NOMO-1 treated with DMSO at 0.1 percent for 48 hours (cell line): ENCODE results near the gene RRN3.
"Not testable (repeated sequence)": the region's sequence is repeated elsewhere in the genome, so short reads cannot be mapped to it uniquely, and the experiment has no call there.

Source experiments
- DNase-seq: peaks from one replicate; lab custom pipeline; 2025; ENCODE audit not compliant: unreplicated experiment; lab: John Stamatoyannopoulos, UW

Gene RRN3

DNA sequence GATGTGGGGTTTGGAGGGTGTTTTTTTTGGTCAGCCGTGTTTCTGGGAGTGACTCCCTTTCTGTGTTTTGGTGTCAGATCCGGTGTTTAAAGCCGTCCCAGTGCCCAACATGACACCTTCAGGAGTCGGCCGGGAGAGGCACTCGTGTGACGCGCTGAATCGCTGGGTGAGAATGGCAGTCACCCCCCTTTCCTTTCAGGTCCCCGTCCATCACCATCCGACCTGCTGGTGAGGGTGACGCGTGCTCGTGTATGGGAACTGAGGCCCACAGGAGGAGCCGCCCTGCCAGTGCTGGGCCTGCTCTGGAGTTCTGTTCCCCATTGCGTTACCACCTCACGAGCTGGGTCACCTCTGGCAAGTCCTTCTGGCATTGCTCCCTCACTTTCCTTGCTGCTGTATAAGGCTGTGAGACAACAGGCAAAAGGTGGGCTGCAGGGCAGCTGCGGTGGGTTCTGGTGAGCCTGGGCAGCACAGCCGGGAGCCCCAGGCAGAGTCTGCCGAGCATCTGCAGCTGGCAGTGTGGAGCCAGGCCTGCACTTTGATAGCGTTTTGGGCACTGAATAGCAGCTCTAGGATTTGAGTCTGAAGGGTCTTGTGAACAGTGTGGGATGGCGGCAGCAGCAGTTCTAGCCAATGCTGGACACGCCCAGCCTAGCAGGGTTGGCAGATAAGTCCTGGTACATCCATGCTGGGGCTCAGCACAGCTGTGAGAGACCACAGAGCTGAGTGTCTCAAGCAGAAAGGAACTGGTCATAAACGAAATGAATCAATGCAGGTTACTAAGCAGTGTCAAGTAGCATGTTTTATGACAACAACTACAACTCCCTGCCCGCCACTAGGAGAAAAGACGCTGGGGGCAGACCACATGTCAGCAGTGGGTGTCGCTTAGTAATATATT lies 65.0 kb downstream of the RRN3 start:
- not testable (repeated sequence) for DNase-seq

DNA sequence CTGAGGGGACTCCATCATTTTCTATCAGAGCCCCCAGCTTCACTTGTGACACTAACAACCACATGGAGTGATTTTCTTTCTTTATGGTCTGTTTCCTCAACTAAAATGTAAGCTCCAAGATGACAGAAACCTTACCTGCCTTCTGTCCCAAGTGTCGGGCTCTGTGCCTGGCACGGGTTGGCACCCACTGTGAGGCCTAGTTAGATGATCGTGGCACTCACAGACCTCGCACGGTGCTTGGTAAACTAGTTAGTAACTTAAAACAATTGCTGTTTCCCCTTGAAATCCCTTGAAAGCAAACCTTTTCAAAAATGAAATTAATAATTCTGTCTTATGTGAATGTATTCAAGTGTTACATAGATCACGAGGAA lies 65.7 kb downstream of the RRN3 start:
- DNase-seq = not testable (repeated sequence)

DNA sequence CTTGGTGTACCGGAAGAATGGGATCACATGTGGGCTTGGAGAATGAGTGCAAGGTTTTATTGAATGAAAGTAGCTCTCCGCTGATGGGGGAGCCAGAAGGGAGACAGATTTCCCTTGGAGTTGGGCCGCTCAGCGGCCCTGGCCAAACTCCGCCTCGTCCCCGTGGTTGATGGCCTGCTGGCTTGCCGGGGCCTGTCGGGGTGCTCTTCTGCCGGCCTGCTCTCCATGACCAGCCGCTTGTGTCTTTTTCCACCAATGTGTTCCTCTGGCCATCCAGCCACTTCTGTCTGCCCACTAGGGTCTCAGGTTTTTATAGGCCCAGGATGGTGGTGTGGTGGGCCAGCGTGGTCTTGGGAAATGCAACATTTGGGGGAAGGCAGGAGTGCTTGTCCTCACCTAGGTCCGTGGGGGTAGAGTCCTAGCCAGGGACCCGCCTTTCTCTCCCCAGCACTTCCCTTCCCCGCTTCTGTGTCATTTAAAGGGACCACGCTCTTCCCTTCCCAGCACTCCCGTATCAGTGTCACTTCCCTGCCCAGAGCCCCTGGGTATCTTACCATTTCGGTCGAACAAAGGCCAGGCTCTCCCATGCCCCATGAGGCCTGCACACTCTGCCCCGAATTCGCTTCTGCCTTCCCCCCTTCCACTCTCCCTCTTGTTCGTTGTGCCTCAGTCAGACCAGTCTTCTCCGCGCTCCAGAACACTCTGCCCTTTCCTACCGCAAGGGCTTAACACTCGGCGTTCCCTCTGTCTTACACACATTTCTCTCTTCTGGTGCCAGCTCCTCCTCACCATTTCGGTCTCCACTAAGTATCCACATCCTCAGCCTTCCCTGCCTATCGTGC lies 66.3 kb downstream of the RRN3 start:
- not testable (repeated sequence) for DNase-seq

DNA sequence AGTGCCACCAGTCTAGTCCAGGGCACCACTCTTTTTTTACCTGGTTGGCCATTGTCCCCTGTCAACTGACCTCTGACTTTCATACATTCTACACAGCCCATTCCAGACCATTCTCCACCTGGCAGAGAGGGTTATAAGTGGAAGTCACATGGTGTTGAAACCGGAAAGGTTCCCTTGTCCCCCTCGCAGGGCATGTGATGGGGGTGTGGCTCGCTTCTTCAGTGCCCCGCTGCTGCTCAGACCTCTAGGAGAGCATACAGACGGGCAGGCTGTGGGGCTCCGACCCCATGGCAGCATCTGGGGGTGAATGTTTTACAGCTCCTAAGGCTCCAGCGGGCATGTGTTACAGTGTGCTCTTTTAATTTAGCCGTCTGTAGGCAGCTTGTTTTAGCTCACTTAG lies 67.0 kb downstream of the RRN3 start:
- not testable (repeated sequence) for DNase-seq

DNA sequence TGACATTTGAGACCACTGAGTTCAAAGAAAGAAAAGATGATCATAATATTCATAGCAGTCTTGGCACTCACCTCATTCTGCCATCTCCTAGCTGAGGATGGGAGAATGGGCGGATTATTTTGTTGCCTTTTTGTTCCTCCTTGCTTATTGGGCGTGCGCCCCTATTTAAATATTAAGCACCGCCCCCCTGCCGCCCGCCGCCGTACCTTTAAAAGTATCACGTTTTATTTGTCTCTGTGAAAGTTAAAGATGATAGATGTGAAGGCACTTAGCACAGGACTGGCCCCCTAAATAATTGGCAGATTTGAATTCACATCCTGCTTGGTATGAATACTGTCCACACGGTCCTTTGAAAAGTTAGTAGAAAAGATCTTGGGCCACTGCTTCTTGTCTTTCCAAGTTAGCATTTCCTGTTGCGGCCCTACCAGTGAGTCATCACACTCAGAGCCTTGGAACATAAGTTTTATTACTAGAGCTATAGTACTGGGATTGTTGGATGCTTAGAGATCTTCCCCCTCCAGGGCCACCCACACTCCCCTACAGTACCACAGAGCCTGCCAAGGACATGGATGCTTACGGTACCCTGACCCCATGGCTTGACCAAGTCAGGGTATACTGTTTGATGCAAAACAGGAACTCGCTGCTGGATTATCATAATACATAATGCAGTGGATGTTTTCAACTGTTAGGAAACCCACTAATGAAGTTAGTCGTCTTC lies 68.7 kb downstream of the RRN3 start:
- DNase-seq = not testable (repeated sequence)

DNA sequence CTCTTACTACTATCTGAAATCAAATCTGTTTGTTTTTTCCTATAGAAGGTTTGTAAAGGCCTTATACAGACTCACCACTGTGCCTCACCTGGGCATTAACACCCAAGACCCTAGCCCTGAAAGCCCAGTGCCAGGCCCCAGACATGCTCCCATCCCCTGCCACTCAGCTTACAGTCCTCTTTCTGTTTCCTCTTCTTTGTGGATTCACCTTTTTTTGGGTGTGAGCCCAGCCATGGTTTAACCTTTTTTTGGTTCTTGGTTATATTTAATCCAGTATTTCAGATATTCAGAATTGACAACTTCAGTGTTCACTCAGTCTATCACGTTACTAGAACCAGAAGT lies 69.2 kb downstream of the RRN3 start:
- not testable (repeated sequence) for DNase-seq

DNA sequence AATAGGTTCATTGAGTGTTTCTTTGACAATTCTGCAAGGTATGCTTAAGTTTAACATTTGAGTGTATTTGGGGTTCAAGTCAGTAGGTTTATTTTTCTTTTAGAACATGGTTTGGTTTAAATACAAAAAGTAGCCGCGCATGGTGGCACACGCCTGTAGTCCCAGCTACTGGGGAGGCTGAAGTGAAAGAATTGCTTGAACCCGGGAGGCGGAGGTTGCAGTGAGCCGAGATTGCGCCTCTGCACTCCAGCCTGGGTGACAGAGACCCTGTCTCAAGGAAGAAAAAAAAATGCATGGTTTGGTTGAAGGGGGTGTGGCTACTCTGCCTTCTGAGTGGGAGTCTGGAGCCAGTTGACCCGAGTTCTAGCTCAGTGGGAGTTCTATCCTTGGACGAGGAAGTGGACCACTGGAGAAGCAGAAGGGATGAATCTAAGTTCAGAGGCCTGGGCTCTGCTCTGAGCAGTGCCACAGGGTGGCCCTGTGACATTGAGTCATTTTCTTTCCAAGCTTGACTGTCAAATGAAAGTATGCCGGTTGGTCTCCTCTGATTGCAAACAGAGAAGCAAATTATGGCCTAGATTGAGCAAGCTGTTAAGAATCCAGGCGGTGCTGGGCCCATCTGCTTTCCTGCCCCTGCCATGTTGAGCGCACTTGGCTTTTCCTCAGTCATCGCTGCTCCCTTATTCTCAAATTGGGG lies 70.5 kb downstream of the RRN3 start:
- DNase-seq = not testable (repeated sequence)

DNA sequence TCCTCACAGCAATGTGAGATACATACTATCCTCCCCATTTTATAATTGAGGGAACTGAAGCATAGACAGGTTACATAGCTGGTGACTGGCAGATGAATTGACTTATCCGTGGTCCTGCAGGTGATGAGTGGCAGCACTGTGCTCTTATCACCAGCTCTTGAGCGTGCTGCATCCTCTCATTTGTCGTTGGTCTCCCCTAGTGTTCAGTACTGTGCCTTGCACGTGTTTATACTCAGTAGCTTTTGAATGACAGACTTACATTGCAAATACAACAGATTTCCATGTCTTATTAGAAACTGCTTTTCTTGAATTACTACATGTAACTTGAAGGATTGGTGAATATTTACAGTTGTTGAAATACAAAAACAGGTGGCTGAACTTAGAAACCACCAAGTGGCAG lies 71.9 kb downstream of the RRN3 start:
- DNase-seq = not testable (repeated sequence)

DNA sequence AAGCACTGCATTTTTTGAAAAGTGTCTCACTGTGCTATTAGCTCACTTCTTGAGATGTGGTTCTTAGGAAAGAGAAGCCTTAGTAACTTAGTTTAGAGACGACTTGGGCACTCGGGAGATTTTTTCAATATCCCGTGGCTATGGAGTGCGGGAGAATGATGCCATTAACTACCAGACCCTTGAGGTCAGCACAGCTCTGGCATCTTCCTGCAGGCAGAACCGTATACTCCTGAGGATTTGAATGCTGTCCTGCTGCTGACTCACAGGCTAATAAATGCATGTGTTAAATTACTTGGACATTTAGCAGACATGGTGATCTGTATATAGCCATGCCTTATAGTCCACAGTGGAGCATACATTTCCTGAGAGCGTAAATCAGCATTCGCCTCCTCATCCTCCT lies 72.6 kb downstream of the RRN3 start:
- DNase-seq = not testable (repeated sequence)

DNA sequence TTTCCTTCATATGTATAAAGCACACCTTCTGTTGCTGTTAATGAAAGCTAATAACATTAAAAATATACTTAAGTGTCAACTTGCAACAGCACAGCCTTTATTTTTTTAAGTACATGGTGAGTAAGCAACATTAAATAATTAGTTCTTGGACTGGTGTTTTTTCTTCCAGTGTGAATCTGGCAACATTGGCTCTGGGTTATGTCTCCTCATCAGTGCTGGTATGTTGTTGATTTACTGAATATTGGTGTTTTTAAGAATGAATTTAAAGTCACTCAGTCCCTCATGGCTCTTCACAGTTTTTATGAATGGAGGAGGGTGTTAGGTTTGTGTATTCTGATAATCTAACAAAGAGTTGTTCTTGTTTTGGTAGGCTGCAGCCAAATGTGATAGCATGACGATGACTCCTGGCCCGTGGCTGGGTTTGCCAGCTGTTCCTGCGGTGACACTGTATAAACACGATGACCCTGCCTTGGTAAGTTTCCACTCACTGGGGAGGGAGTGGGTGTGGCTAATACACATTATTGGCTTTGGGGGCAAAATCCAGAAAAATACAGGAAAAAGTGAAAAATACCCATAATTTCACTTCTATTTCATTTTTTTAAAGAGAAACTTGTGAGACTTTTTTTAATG lies 77.0 kb downstream of the RRN3 start:
- not testable (repeated sequence) for DNase-seq

DNA sequence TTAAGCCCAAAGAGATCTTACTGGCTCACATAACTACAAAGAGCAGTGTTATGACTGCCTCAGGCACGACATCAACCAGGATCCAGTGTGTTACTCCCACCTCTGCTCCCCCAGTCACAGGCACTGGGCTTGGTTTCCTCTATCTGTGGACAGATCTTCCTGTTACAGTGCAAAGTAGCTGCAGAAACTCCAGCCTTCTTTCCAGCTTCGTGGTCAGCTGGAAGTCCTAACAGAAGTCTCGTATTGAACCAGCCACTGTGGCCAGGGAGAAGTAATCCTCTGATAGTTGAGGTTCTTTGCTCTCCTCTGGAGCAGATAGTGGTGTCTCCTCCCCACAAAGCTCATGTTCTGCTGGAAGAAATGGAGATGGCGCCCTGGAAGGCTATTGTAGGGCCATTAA lies 77.7 kb downstream of the RRN3 start:
- DNase-seq = not testable (repeated sequence)

DNA sequence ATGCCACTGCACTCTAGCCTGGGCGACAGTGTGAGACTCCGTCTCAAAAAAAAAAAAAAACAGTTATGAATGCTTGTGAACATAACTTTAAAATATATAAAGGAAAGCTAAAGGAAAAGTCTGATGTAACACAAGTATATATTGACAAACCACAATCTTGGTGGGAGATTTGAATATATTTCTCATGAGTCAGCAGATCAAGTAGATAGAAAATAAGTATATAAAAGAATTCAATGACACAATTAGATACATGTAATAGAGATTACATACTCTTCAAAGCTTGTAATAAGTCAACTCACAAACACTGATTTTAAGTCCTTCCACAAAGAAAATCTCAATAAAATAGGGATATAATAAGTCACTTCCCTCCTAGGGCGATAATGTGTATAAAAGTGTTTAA lies 78.4 kb downstream of the RRN3 start:
- DNase-seq = not testable (repeated sequence)

DNA sequence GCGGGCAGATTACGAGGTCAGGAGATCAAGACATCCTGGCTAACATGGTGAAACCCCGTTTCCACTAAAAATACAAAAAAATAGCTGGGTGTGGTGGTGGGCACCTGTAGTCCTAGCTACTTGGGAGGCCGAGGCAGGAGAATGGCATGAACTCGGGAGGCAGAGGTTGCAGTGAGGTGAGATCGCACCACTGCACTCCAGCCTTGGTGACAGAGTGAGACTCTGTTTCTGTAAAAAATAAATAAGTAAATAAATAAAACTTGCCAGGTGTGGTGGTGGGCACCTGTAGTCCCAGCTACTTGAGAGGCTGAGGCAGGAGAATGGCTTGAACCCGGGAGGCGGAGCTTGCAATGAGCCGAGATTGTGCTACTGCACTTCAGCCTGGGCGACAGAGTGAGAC lies 81.1 kb downstream of the RRN3 start:
- DNase-seq = not testable (repeated sequence)
